ENCODE results near the gene BAD. TPM values are rescaled to one million over a fixed set of nuclear protein-coding genes. Genes with fewer than 3 reads are reported as not detected.
A peak's percentile ranks its signal among the peaks of the same experiment; 100 is the strongest.

BAD gene
- polyA plus RNA-seq, 3 donors: 40.5 to 115 (median 70.6) TPM

- 27 to 32% (median 28%) methylated on average over 33 to 40 of the region's 40 CpGs for WGBS, 3 donors
- no peak overlapping the region for H3K27ac ChIP-seq (ENCODE audit: low read depth, low read length)
These were observed 1.7 kb upstream of the BAD start for GRCh38 chr11:64285885-64286800.

GRCh38 chr11:64284962-64285884 lies 758 bp upstream of the BAD start, which contains the start of gene GPR137:
TSS of gene GPR137 (plus strand) at chr11:64285848. CDS start at chr11:64286525, 677 bp downstream.
- WGBS, 3 donors: 0 to 1% (median 0%) methylated on average over 70 to 102 of the region's 102 CpGs
- peak within 1 kb of the TSS; percentile 56 for H3K27ac ChIP-seq (ENCODE audit: low read depth, low read length)

- H3K27ac ChIP-seq (ENCODE audit: low read depth, low read length): no peak overlapping the region
- WGBS, 3 donors: 91 to 92% (median 91%) methylated on average over 3 of the region's 3 CpGs
These were observed 1.4 kb downstream of the BAD start for GRCh38 chr11:64283092-64283491.

- no peak overlapping the region for H3K27ac ChIP-seq (ENCODE audit: low read depth, low read length)
These were observed 2.3 kb downstream of the BAD start for GRCh38 chr11:64281957-64282770.

GRCh38 chr11:64278576-64279190 lies 5.8 kb downstream of the BAD start:
- WGBS, 3 donors: 85 to 95% (median 88%) methylated on average over 8 of the region's 8 CpGs
- no peak overlapping the region for H3K27ac ChIP-seq (ENCODE audit: low read depth, low read length)

More at GRCh38 chr11:64281957-64282770, 2.3 kb downstream of the BAD start:
- 95 to 96% (median 96%) methylated on average over 22 of the region's 22 CpGs for WGBS, 3 donors

GRCh38 chr11:64276653-64277431 lies 7.6 kb downstream of the BAD start:
- 76 to 89% (median 81%) methylated on average over 17 of the region's 17 CpGs for WGBS, 3 donors
- H3K27ac ChIP-seq (ENCODE audit: low read depth, low read length): no peak overlapping the region

GRCh38 chr11:64275841-64276240 lies 8.6 kb downstream of the BAD start:
- WGBS, 3 donors: 79 to 86% (median 84%) methylated on average over 2 of the region's 2 CpGs
- H3K27ac ChIP-seq (ENCODE audit: low read depth, low read length): no peak overlapping the region

- H3K27ac ChIP-seq (ENCODE audit: low read depth, low read length): no peak overlapping the region
- 89 to 94% (median 91%) methylated on average over 15 of the region's 15 CpGs for WGBS, 3 donors
These were observed 9.2 kb downstream of the BAD start for GRCh38 chr11:64275031-64275800.

- 0 to 1% (median 0%) methylated on average over 57 to 58 of the region's 58 CpGs for WGBS, 3 donors
- H3K27ac ChIP-seq (ENCODE audit: low read depth, low read length): peak overlapping the region; percentile 76
These were observed 14.8 kb downstream of the BAD start for GRCh38 chr11:64269540-64270220.

- WGBS, 3 donors: 1% methylated on average over 33 to 34 of the region's 34 CpGs
- peak overlapping the region; percentile 48 for H3K27ac ChIP-seq (ENCODE audit: low read depth, low read length)
These were observed 15.4 kb downstream of the BAD start for GRCh38 chr11:64268893-64269539.

GRCh38 chr11:64268025-64268892 lies 16.2 kb downstream of the BAD start:
- H3K27ac ChIP-seq (ENCODE audit: low read depth, low read length): no peak overlapping the region
- 20 to 44% (median 26%) methylated on average over 23 of the region's 23 CpGs for WGBS, 3 donors

GRCh38 chr11:64267207-64267945 lies 17.1 kb downstream of the BAD start:
- H3K27ac ChIP-seq (ENCODE audit: low read depth, low read length): no peak overlapping the region
- 73 to 90% (median 77%) methylated on average over 27 of the region's 27 CpGs for WGBS, 3 donors

- WGBS, 3 donors: 87 to 94% (median 92%) methylated on average over 15 of the region's 15 CpGs
- no peak overlapping the region for H3K27ac ChIP-seq (ENCODE audit: low read depth, low read length)
These were observed 18.1 kb downstream of the BAD start for GRCh38 chr11:64266339-64266738.

Measured in adipose tissue (tissue), 3 donors.